ENCODE results near the gene SRP14. TPM values are rescaled to one million over a fixed set of nuclear protein-coding genes. Genes with fewer than 3 reads are reported as not detected.

Gene SRP14
- total and polyA plus RNA-seq, 3 donors from 2014 or later = 277 to 410 (median 359) TPM

- H3K36me3 ChIP-seq (ENCODE audit: low read depth, missing control alignments) = no peaks in the 10 kb centered on the region
These were observed 35.7 kb downstream of the SRP14 start for GRCh38 chr15:40003116-40003916.

GRCh38 chr15:40002295-40002694 lies 36.7 kb downstream of the SRP14 start:
- Histone ChIP-seq H3K27me3 (no peaks in the 10 kb centered on the region), H3K9me3 (no peaks in the 10 kb centered on the region), H3K4me1 (no peaks in the 10 kb centered on the region), H3K36me3 (ENCODE audit: low read depth, missing control alignments) (no peaks in the 10 kb centered on the region), H3K4me3 (no peak overlapping the region), H3K27ac (no peak overlapping the region)
- intact Hi-C loops (cut with DNase I; ENCODE audit: low total_unique reads) = no loop called here
- 98 to 100% methylated on average over 2 of the region's 2 CpGs for WGBS, 2 donors
- TF ChIP-seq POLR2A (IDR thresholded peaks at IDR 0.05) (no peak), CTCF (IDR thresholded peaks at IDR 0.05) (no peak)
- no peak for DNase-seq

More at GRCh38 chr15:40003116-40003916, 35.7 kb downstream of the SRP14 start:
- Histone ChIP-seq H3K4me1 (no peaks in the 10 kb centered on the region), H3K9me3 (no peaks in the 10 kb centered on the region), H3K27ac (no peak overlapping the region), H3K4me3 (no peak overlapping the region), H3K27me3 (no peaks in the 10 kb centered on the region)
- no peak for DNase-seq
- 78 to 79% methylated on average over 7 of the region's 7 CpGs for WGBS, 2 donors
- intact Hi-C loops (cut with DNase I; ENCODE audit: low total_unique reads) = no loop called here
- TF ChIP-seq POLR2A (IDR thresholded peaks at IDR 0.05) (no peak), CTCF (IDR thresholded peaks at IDR 0.05) (no peak)

- H3K36me3 ChIP-seq (ENCODE audit: low read depth, missing control alignments) = no peaks in the 10 kb centered on the region
- no peak for DNase-seq
These were observed 39.3 kb downstream of the SRP14 start for GRCh38 chr15:39999538-40000200.

GRCh38 chr15:39998511-39999077 lies 40.4 kb downstream of the SRP14 start:
- no peak for TF ChIP-seq POLR2A (IDR thresholded peaks at IDR 0.05)
- TF ChIP-seq CTCF (IDR thresholded peaks at IDR 0.05) = no peak
- H3K4me1 ChIP-seq = no peaks in the 10 kb centered on the region
- intact Hi-C loops (cut with DNase I; ENCODE audit: low total_unique reads) = no loop called here
- no peaks in the 10 kb centered on the region for H3K27me3 ChIP-seq
- no peaks in the 10 kb centered on the region for H3K9me3 ChIP-seq
- no peak for DNase-seq
- H3K4me3 ChIP-seq = no peak overlapping the region
- no peak overlapping the region for H3K27ac ChIP-seq
- 78% methylated on average over 6 of the region's 6 CpGs for WGBS, 2 donors
- H3K36me3 ChIP-seq (ENCODE audit: low read depth, missing control alignments) = no peaks in the 10 kb centered on the region

More at GRCh38 chr15:39999538-40000200, 39.3 kb downstream of the SRP14 start:
- no peak overlapping the region for H3K27ac ChIP-seq
- H3K4me1 ChIP-seq = no peaks in the 10 kb centered on the region
- TF ChIP-seq POLR2A (IDR thresholded peaks at IDR 0.05) (no peak), CTCF (IDR thresholded peaks at IDR 0.05) (no peak)
- no peaks in the 10 kb centered on the region for H3K9me3 ChIP-seq
- no peaks in the 10 kb centered on the region for H3K27me3 ChIP-seq
- intact Hi-C loops (cut with DNase I; ENCODE audit: low total_unique reads) = no loop called here
- no peak overlapping the region for H3K4me3 ChIP-seq
